HG02870 (cell line): ENCODE results near the gene CCDC167.
"Not testable (repeated sequence)": the region's sequence is repeated elsewhere in the genome, so short reads cannot be mapped to it uniquely, and the experiment has no call there.

Experiments
- ATAC-seq: cut with Tn5 transposase; IDR thresholded peaks from one replicate; pipeline ENCODE4 v1.9.1; 2021; ENCODE audit warnings: mild to moderate bottlenecking, moderate library complexity; ENCODE audit not compliant: unreplicated experiment

Gene CCDC167

GRCh38 chr6:37512400-37513011 is 12.8 kb upstream of the CCDC167 start:
- ATAC-seq: no peak

GRCh38 chr6:37511910-37512399 is 12.3 kb upstream of the CCDC167 start:
- ATAC-seq: no peak

- ATAC-seq: no peak
Measured at GRCh38 chr6:37511201-37511600, 11.5 kb upstream of the CCDC167 start.

DNA sequence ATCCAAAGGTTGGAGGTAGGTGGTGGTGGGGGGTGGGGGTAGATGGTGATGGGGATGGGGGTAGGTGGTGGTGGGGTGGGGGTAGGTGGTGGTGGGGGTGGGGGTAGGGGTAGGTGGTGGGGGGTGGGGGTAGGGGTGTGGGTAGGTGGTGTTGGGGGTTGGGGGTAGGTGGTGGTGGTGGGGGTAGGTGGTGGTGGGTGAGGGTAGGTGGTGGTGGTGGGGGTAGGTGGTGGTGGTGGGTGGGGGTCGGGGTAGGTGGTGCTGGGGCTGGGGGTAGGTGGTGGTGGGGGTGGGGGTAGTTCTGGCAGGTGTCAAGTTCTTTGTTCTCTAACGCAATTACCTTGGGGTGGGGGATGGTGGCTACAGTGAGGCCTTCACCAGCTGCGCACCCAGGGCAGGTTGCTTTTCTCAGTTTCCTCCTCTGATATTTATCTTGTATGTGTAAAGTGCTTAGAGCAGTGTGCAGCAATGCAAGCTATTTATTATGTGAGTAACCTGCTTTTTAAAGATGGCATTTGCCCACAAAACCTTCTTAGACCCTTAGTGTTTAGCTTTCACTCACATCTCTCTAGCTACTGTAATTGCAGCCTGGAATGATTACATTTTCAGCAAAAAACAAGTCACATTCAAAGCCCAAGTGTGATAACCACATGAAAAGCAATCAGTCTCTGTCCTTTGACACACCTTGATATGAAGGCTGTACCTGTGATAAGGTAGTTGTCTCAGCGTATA is 8.2 kb upstream of the CCDC167 start:
- no peak for ATAC-seq

- no peak for ATAC-seq
Measured at GRCh38 chr6:37507077-37507476, 7.4 kb upstream of the CCDC167 start.

DNA sequence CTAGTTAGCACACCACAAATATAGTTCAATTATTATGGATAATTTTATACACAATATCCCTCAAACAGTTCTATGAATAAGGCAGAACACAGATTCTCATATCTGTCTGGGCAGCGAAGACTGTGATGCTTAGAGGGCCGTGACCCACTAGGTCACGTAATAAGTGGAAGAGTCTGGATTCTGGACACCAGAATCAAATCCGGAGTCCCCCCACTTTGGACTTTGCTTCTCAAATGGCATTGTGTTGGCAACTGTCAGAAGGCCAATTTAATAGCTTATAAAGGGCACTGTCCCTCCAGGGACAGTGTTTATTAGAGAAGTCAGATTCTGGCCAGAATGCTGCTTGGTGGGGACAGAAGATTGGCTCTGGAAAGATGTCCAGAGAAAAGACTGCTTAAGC is 6.8 kb upstream of the CCDC167 start:
- ATAC-seq: no peak

GRCh38 chr6:37504024-37504423 is 4.3 kb upstream of the CCDC167 start:
- ATAC-seq: no peak

DNA sequence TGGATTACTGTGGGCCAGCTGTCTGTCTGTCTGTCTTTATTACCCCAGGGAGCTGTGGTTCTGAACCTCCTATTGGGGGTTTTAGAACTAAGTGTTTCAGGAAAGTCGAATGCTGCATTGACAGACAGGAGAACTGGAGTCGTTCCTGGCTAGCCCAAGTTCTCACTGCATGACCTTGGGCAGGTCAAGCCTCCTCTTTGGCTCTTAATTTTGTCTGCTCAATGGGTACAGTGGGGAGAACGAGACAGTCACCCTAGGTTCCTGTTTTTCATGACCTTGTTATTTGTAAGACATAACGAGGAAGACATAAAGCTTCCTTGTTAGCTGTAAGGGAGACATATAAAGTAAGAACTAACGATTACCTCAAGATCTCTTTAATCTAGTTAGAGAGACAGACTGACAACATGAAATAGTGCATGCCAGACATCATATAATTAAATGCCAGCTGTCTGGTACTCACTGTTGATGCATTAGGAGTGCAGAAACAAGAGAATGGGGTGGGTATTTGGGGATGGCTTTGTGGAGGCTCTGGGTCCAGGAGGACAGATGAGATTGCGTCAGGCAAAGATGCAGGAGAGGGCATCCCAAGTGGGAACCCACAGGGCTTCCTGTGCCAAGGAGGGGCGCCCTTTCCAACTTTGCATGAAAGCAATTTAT is 3.7 kb upstream of the CCDC167 start:
- no peak for ATAC-seq

GRCh38 chr6:37502703-37503291 is 3.1 kb upstream of the CCDC167 start:
- no peak for ATAC-seq

DNA sequence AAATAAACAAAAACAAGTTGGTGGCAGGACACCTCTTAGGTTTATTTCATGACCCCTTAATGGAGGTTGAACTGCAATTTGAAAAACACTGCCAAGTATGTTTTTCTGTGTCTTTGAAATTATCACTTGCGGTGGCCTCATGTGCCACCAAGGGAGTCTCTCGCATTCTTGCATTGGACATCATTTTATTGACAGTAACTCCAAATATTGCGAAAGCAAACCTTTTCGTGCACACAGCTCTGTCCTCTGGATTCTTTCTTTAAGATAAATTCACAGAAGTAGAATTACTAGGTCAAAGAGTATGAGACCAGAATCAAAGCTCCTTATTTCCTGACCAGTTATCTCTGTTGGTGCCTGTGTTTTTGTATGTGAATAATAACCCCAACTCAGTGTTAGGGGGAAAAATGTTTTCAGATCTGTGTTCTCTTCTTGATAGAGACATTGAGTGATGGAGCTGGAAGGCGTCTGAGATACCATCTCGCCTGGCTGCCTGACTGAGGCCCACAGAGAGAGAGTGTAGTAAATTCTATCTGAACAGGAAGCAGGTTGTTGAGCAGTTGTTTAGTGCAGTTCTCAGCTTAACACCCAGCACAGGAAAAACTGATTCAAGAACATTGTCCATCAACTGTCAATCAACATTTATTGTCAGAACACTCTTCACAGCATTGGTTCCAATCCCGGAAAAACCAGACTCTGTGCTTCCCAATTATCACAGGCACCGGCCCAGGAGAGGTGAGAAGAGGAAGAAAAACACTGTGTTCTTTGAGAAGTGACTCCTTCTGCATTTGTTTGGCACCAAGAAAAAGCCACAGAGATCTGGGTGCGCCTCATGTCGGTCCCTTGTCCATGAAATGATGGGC is 2.2 kb upstream of the CCDC167 start:
- ATAC-seq: no peak

DNA sequence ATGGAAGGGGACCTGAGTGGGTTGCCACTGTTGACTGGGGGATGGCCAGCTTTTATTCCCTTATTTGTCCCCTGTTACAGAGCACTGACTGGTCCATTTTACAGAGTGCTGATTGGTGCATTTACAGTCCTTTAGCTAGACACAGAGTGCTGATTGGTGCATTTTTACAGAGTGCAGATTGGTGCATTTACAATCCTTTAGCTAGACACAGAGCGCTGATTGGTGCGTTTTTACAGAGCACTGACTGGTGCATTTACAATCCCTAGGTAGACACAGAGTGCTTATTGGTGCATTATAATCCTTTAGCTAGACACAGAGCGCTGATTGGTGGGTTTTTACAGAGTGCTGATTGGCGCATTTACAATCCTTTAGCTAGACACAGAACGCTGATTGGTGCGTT is 1.2 kb upstream of the CCDC167 start:
- ATAC-seq: not testable (repeated sequence)

- no peak for ATAC-seq
Measured at GRCh38 chr6:37500294-37500608, 558 bp upstream of the CCDC167 start.

DNA sequence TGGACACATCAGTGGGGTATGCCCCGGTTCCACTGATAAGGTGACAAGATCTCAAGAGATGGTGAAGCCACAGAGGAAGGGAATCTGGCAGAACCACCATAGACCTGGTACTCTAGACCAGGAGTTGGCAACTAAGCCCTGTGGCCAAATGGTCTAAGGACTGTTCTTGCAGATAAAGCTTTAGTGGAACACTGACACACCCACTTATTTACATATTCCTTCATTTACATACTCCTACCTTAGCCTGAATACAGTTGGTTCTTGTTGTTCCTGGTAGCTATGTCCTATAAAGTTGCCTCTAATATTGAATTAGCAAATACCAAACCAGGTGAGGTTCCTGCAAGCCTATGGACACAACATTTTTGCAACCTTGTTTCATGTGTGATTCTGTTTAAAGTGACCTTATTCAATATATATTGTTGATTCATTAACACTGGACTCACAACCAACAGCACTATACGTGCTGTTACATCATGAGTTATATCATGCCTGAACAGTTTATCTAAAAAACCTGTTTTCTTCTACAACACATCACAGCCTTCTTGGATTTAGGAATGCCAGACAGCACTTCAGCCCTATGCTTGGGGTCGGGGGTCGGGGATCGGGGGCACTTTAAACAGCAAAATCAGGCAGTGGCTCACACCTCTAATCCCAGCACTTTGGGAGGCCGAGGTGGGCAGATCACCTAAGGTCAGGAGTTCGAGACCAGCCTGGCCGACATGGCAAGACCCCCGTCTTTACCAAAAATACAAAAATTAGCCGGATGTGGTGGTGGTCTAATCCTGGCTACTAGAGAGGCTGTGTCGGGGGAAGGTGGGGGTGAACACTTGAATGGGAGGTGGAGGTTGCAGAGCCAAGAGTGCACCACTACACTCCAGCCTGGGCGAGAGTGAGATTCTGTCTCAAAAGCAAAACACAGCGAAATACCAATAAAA is 2.5 kb downstream of the CCDC167 start:
- ATAC-seq: no peak

DNA sequence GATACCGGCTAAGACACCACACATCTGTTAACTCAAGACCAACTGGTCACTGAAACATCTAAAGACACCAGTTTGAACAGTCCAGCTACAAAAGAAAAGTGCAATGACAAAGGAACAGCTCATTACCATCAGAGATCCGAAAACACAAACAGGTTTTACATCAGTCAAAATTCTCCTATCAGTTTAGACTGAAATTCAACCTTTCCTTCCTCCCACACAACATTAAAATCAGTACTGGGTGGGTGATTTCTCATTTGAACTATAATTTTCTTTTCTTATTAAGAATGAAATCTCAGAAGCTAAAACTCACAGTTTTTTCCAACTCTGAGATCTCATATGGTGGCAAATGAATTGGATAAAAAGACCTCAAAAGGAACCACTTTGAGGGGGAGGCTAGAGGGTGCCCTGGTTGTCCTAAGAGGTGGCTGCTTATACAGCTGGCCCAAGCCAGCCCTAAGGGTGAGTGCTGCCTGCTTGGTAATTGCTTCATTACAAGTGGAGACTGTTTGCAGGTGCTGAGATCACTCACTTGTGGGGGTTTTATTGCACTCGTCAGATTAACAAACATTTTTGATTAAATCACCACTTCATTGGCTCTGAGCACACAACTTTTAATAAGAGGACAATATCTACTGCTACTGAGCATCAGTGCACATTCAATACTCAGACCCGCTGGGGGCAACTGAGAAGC is 4.3 kb downstream of the CCDC167 start:
- ATAC-seq: no peak

GRCh38 chr6:37493661-37493995 is 6.1 kb downstream of the CCDC167 start:
- ATAC-seq: no peak

- no peak for ATAC-seq
Measured at GRCh38 chr6:37492991-37493660, 6.6 kb downstream of the CCDC167 start.

DNA sequence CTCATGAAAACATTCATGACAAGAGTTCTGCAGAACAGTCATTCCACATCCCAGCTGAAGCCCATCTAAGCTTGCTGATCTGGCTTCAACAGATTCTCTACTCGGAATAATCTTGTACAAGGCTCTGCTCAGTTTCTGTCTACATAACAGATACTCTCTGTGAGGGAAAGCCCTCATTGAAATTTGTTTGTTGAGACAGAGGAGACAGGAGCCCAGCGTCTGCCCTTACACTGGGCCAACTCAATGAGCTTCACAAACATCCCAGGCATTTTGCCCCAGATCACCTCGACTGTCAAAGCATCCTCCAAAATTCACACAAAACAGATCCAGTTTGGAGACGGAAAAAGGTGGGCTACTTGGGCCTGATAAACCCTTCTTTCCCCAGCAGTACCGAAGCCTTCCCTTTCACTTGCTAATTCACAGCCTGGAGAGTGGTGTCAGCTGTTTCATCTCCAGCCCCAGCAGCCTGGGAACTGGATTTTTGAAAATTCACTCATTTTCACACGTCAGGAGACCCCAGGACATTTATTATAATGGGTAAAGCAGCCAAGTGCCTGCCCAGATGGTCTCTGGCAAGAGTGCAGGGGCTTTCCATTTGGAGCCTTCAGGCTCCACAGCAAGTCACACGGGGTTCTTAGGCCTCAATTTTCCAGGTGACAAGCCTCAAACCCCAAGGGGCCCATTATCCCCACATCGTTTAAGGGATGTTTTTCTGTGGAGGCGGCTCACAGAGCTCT is 7.3 kb downstream of the CCDC167 start:
- ATAC-seq: no peak

DNA sequence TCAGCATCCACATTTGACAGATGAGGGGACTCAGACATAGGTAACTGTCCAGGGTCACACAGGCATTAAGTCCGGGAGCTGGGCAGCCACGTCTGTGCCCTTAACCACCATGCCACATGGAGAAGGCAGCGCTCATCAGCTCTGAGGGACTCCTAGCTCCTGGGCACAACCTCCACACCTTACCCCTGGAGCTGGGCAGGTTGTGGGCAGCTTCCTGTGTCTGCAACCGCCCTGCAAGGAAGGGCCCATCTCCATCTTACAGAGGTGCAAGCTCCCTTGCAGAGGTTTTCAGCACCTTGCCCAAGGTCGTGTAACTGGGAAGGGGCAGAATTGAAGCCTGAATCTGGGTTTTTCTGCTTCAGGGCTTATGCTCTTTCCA is 7.9 kb downstream of the CCDC167 start:
- ATAC-seq: no peak
